Measurements from ENCODE around the gene WDR26.
"Not testable (repeated sequence)": the region's sequence is repeated elsewhere in the genome, so short reads cannot be mapped to it uniquely, and the experiment has no call there.

WDR26 gene
- 206 to 290 (median 253) reads per million in 4 experiments for total RNA-seq

DNA sequence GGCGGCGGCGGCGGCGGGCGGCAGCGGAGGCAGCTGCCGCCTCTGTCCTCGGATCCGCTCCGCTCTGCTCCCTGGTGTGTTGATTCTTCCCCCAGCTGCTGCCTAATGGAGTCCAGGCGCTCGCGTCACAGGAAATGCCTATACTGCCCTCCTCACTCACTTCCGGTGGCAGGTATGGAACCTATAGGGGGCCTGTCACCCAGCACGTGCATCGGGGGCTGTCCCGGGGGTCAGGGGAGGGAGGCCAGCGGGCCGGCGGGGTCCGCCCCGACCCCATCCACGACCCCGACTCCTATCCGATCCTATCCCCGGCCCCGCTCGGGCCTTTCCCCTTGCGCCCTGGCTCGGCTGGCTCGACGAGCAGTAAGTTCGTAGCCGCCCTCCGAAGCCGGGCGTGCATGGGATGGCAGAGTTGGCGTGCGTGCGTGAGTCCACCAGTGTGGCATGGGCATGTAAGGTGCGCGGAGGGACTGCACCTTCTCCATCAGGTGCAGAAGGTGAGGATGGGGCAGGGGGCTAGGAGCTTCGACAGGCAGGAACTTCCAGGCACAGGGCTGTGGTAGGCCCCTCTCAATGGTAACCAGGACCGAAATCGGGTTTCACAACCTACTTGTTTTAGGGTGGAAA, at the start of gene WDR26:
WDR26 (minus strand) TSS at position 107 of the 627 bp plus-strand sequence.
- peak; percentile 75 for DNase-seq

DNA sequence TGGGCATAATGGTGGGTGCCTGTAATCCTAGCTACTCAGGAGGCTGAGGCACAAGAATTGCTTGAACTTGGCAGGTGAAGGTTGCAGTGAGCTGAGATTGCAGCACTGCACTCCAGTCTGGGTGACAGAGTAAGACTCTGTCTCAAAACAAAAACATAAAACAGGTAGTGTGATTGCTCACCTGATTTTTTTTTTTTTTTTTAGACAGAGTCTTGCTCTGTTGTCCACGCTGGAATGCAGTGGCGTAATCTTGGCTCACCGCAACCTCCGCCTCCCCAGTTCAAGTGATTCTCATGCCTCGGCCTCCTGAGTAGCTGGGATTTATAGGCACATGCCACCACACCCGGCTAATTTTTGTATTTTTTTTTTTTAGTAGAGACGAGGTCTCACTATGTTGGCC, 48.6 kb upstream of the WDR26 start:
- DNase-seq, result not testable (repeated sequence)

GRCh38 chr1:224482619-224483018, 48.0 kb upstream of the WDR26 start:
- no peak for DNase-seq

GRCh38 chr1:224481601-224482000, 47.0 kb upstream of the WDR26 start:
- no peak for DNase-seq

DNA sequence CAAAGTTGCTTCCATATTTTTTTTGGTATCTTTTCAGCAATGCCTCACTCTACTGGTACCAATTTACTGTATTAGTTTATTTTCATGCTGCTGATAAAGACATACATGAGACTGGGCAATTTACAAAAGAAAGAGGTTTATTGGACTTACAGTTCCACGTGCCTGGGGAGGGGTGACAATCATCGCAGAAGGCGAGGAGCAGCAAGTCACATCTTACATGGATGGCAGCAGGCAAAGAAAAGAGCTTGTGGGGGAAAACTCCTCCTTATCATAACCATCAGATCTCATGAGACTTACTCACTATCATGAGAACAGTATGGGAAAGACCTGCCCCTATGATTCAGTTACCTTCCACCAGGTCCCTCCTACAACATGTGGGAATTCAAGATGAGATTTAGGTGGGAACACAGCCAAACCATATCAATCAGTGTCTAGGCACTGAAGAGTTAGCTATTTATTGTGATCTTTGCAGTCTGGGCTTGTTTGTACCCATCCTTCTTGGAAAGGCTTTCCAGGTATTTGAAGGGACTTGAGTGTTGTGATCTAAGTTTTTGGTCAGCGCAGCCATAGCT, 46.4 kb upstream of the WDR26 start:
- not testable (repeated sequence) for DNase-seq

GRCh38 chr1:224480200-224480599, 45.6 kb upstream of the WDR26 start:
- DNase-seq, result not testable (repeated sequence)

- no peak for DNase-seq
Observed at GRCh38 chr1:224472806-224473205, 38.2 kb upstream of the WDR26 start.

DNA sequence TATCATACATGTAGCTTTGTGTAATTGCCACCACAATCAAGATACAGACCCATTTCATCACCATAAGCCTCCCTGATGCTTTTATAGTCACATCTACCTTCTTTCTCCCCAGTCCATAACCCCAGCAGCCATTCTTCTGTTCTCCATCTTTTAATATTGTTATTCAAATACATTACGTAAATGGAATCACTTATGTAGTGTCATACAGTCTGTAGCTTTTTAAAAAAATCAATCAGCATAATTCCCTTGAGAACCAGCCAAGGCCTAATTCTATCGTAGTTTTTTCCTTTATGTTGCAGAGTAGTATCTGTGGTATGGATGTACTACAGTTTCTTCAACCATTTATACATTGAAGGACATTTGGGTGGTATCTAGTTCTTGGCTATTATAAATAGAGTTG, 31.6 kb upstream of the WDR26 start:
- DNase-seq, result no peak

DNA sequence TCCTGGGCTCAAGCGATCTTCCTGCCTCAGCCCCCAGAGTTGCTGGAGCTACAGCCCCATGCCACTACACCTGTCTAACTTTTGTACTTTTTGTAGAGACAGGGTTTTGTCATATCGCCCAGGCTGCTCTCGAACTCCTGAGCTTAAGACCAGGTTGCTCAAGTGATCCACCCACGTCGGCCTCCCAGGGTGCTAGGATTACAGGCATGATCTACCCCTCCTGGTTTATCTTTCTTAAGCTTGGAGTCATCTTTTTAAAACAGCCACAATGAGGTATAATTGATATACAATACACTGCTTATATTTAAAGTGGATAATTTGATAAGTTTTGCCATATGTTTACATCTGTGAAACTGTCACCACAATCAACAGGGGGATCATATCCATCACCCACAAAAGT, 25.4 kb upstream of the WDR26 start:
- no peak for DNase-seq

DNA sequence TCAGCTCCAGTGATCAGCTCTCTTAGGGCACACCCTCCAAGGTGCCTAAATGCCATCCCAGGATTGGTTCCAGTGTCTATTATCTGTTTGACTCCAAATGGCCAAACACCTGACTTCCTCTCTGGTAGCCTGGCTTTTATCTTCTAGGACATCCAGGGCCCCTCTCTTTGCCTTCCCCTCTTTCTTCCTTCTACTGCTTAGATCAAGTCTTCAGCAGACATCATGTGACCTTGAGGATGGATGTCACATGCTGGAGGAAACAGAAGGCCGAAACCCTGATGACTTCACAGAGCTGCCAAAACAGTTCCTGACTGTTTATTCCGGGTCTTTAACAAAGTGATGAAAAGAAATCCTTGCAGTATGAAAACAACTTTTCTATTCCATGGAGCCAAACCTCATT, 24.4 kb upstream of the WDR26 start:
- no peak for DNase-seq

GRCh38 chr1:224458296-224458695, 23.7 kb upstream of the WDR26 start:
- no peak for DNase-seq

DNA sequence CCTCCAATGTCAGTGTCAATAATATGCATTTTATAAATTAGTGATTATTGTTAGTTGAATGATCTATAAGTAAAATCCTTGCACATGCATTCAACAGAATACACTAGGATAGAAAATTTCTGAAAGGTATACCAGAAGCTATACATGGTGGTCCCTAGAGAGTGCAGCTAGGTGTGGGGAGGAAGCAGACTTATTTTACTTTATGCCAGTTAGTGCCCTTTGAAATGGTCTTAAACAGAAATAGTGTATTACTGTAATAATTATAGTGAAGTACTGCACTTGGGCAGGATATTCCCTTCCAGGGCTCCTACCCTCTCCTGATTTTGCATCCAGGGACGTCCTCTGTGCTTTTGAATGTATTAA, 23.2 kb upstream of the WDR26 start:
- DNase-seq, result no peak

DNA sequence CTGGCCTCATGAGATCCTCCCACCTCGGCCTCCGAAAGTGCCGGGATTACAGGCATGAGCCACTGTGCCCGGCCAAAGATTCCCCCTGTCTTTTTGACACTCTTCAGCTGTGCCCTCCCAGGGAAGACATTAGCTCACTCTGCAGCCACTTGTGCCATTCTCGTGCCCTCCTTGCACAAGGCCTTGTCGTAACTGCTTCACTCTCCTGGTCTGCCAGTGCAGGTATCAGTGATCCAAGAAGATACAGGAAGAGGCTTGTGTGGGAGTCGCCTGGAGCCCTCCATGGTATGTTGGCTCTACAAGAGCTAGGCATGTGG, 22.0 kb upstream of the WDR26 start:
- no peak for DNase-seq

GRCh38 chr1:224454402-224455055, 19.9 kb upstream of the WDR26 start:
- DNase-seq, result no peak

- no peak for DNase-seq
Observed at GRCh38 chr1:224450561-224451350, 16.2 kb upstream of the WDR26 start.

DNA sequence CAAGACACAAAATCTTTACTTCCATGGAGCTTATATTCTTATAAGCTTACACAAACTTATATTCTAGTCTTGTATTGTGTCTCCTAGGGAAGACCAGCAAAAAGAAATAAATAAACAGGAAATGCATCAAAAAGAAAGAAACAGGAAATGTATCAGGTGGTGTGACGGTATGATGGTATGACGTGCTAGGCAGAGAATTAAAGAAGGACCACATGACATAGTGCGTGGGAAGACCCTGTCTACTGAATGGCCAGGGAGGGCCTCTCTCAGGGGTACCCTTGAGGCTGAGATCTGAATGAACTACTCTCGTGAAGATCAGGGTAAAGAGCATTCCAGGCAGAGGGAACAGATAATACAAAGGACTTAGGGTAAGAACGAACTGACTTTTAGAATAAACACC, 15.6 kb upstream of the WDR26 start:
- no peak for DNase-seq

DNA sequence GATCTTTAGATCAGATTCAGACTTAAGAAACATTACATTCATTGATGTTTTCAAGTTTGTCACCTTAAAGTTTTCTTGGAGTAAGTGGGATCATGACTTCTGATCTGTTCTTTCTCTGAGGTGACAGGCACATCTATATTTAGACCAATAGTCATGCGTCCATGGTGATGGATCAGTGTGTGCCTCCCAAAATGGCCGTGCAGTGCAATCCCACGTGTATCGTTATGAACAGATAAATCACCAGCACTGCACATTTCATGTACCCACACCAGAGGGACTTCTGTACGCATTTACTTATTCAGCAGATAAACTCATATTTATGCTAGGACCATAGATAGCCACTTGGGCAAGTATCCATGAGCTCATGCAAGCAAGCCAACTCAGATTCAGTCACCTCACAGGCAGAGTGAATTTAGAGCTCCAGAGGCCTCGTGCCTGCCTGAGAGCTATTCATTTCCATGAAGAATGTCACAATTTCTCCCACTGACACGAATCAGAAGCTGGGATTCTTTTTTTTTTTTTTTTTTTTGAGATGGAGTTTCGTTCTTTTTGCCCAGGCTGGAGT, 13.9 kb upstream of the WDR26 start:
- no peak for DNase-seq

GRCh38 chr1:224447971-224448370, 13.4 kb upstream of the WDR26 start:
- DNase-seq, result no peak

DNA sequence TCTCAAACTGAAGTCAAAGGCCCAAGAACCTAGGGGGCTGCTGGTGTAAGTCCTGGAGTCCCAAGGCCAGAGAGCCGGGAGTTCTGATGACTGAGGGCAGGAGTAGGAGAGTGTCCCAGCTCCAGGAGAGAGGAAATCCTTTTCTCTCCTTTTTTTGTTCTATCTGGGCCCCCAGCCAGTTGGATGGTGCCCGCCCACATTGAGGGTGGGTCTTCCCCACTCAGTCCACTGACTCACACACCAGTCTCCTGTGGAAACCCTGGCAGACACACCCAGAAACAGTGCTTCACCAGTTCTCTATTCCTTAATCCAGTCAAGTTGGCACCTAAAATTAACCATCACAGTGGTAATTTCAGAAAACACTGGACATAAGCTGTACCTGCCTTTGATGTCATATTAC, 12.7 kb upstream of the WDR26 start:
- DNase-seq, result no peak

DNA sequence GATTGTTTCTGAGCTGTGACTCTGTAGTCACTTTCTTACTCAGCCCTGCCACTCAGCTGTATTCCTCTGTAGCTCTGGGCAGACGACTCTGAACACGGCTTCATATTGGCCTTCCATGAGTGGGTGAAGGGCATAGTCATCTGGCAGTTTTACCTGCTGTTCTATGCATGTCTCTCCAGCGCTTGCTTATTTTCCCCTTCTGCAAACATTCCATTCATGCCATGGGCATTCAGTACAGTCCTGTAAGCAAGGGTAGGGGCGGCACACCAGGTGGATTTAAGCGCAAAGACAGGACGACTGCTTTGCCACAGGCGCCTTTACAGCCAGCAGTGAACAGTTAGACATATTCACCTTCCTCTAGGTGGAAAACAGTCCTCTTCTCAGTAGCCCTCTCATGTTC, 4.4 kb upstream of the WDR26 start:
- DNase-seq, result no peak

- DNase-seq, result no peak
Observed at GRCh38 chr1:224435999-224436398, 1.4 kb upstream of the WDR26 start.

GRCh38 chr1:224435318-224435763, 744 bp upstream of the WDR26 start:
- DNase-seq, result no peak
